K562 (cell line): Measurements from ENCODE around the gene CDC5L. TPM values are rescaled to one million over a fixed set of nuclear protein-coding genes. Genes with fewer than 3 reads are reported as not detected.

Experiments
- ATAC-seq: fragments of 200-7000 bp; cut with Tn5 transposase; 3 replicates; pipeline ENCODE4 v1.9.1; 2020; ENCODE audit warnings: moderate library complexity
- BruUV-seq: library from RNA; stranded (reverse); fragments of 400-500 nt; replicated peaks from 2 replicates; lab custom pipeline; 2021; lab: Mats Ljungman, UMichigan
- CTCF ChIA-PET: fragments of 300-600 bp; formaldehyde crosslinking; extraction: SDS; loops from one replicate; lab custom pipeline; 2021; ENCODE audit warnings: low intra/inter-chr PET ratio; lab: Yijun Ruan, JAX
- POLR2A ChIA-PET: fragments of 300-600, 350-650 bp; sonication (Branson Sonifier 250); formaldehyde crosslinking; extraction: SDS; loops from one replicate; lab custom pipeline; 2021; ENCODE audit warnings: antibody characterized with exemption, inconsistent platforms; lab: Yijun Ruan, JAX
- DNase-seq, 4 experiments: peaks; one replicate each; pipeline versions ENCODE4 v3.0.0 to v3.0.0-alpha.2; 2011 to 2018; ENCODE audit warnings: low spot score in 3 of 4, mixed read lengths in 3 of 4; ENCODE audit errors: extremely low read depth in 1 of 4
- FAIRE-seq: peaks from 2 replicates; lab custom pipeline; 2011; peaks lifted over from hg19 to GRCh38; lab: Jason Lieb, UNC
- H2AFZ ChIP-seq: 2 replicates; pipeline ENCODE4 v1.6.0; 2011; ENCODE audit warnings: low read depth, low read length, control low read depth, inconsistent platforms
- H3K27ac ChIP-seq: fragments of 200-600 bp; 3 replicates; pipeline ENCODE4 v1.8.0; 2011; ENCODE audit warnings: low read depth, mild to moderate bottlenecking, control low read depth, inconsistent platforms, low read length, moderate library complexity, mixed read lengths; ENCODE audit errors: extremely low read depth
- H3K27me3 ChIP-seq, 2 experiments: fragments of 300-600 bp in 1 of 2; 2 replicates in 1 of 2; 3 replicates in 1 of 2; pipeline versions ENCODE4 v1.6.0 to v1.8.0; 2011; ENCODE audit warnings: inconsistent platforms in 2 of 2, low read length in 2 of 2, mild to moderate bottlenecking in 1 of 2, mixed read lengths in 1 of 2, moderate library complexity in 1 of 2; ENCODE audit not compliant: control insufficient read depth in 2 of 2, insufficient read depth in 2 of 2
- H3K36me3 ChIP-seq: fragments of 300-600 bp; 3 replicates; pipeline ENCODE4 v1.8.0; 2011; ENCODE audit warnings: mild to moderate bottlenecking, low read length, inconsistent platforms; ENCODE audit not compliant: control insufficient read depth, insufficient read depth
- H3K4me1 ChIP-seq, 2 experiments: fragments of 200-600 bp in 1 of 2; replicated peaks in 1 of 2; 2 replicates in 1 of 2; 3 replicates in 1 of 2; pipeline versions ENCODE4 v1.5.1 to v1.8.0; 2011; ENCODE audit warnings: inconsistent platforms in 2 of 2, low read length in 2 of 2, mild to moderate bottlenecking in 1 of 2, mixed read lengths in 1 of 2, moderate library complexity in 1 of 2; ENCODE audit not compliant: control insufficient read depth in 2 of 2, insufficient read depth in 2 of 2
- H3K4me2 ChIP-seq: 2 replicates; pipeline ENCODE4 v1.6.1; 2011; ENCODE audit warnings: low read length, control low read depth, inconsistent platforms, mixed read lengths; ENCODE audit not compliant: insufficient read depth
- H3K4me3 ChIP-seq: fragments of 200-600 bp; sonication (generic), shearing (Covaris generic); 2 replicates; pipeline ENCODE4 v1.5.1; 2016; ENCODE audit warnings: control low read depth, inconsistent platforms
- H3K79me2 ChIP-seq: fragments of 200-600 bp; 3 replicates; pipeline ENCODE4 v1.8.0; 2011; ENCODE audit warnings: low read length, inconsistent platforms; ENCODE audit not compliant: control insufficient read depth, insufficient read depth
- H3K9ac ChIP-seq, 2 experiments: 2 replicates each; pipeline versions ENCODE4 v1.6.0 to v1.6.1; 2011; ENCODE audit warnings: low read depth in 2 of 2, low read length in 2 of 2, control low read depth in 1 of 2, inconsistent platforms in 1 of 2, mild to moderate bottlenecking in 1 of 2, mixed read lengths in 1 of 2; ENCODE audit not compliant: insufficient read depth in 1 of 2
- H3K9me1 ChIP-seq: one replicate; pipeline ENCODE4 v1.6.0; 2011; ENCODE audit warnings: inconsistent platforms, mild to moderate bottlenecking, low read length, moderate library complexity; ENCODE audit not compliant: control insufficient read depth, insufficient read depth
- H3K9me3 ChIP-seq: replicated peaks from 2 replicates; pipeline ENCODE4 v1.5.1; 2011; ENCODE audit warnings: low read depth, low read length, inconsistent platforms; ENCODE audit not compliant: control insufficient read depth, insufficient read depth
- H4K20me1 ChIP-seq: replicated peaks from 2 replicates; pipeline ENCODE4 v1.6.1; 2011; ENCODE audit warnings: low read length, inconsistent platforms, mixed read lengths; ENCODE audit not compliant: control insufficient read depth, insufficient read depth
- REST ChIP-seq, 2 experiments: fragments of 450-650 bp; formaldehyde crosslinking in 1 of 2; IDR thresholded peaks; 2 replicates each; pipeline versions ENCODE4 v1.4.0 to v1.6.1; 2014 to 2020; ENCODE audit warnings: mild to moderate bottlenecking in 2 of 2, borderline replicate concordance in 1 of 2, low read depth in 1 of 2
- ZNF217 ChIP-seq: sonication (generic); formaldehyde crosslinking; IDR thresholded peaks from 2 replicates; pipeline ENCODE4 v1.8.0; 2022; ENCODE audit warnings: mild to moderate bottlenecking, missing genetic modification reagents
- WGBS: fragments of 100-300 bp; shearing (Covaris generic); methylation state at CpG from one replicate; pipeline ENCODE4 v1.1.6; 2016; ENCODE audit warnings: low coverage, mixed read lengths; ENCODE audit not compliant: insufficient coverage; ENCODE audit errors: missing lambda C conversion rate; 5-methylcytosine and 5-hydroxymethylcytosine counted together
- in situ Hi-C: fragments of 300-500 bp; cut with MboI; formaldehyde crosslinking; loops from 4 replicates; pipeline ENCODE4 v1.15.0; 2018; ENCODE audit warnings: inconsistent platforms, mixed read lengths
- intact Hi-C: fragments of 100-400 bp; cut with micrococcal nuclease; formaldehyde crosslinking; loops from 2 replicates; pipeline ENCODE4 v1.14.2; 2022
- polyA plus RNA-seq, 8 experiments: library from polyadenylated mRNA; depleted of rRNA in 4 of 8; stranded (reverse) in 5 of 8; unstranded in 3 of 8; fragments of >200 nt; fragmentation: Nextera tagmentation in 2 of 8; fragmentation: Illumina TruSeq in 1 of 8; extraction: Ambion mirVana in 2 of 8; extraction: Trizol in 1 of 8; gene quantifications; 2 replicates each; pipeline versions ENCODE4 v1.2.1 to v1.2.3, GENCODE V29; 2011 to 2014; ENCODE audit warnings: inconsistent platforms in 1 of 8, missing spikeins in 1 of 8
- total RNA-seq, 7 experiments: library from RNA; depleted of rRNA in 6 of 7; stranded (reverse); fragments of >200 nt in 6 of 7; fragmentation: Illumina TruSeq in 2 of 7; extraction: Trizol in 2 of 7; gene quantifications; 2 replicates each; pipeline versions ENCODE4 v1.2.1 to v1.2.3, GENCODE V29; 2011 to 2021; ENCODE audit warnings: low replicate concordance in 1 of 7

Gene CDC5L
- total and polyA plus RNA-seq, 9 of the 15 experiments (the other 6 are each of a cell fraction or from before 2014, with no cell fraction given) = 22.3 to 44.2 (median 30.8) TPM

- WGBS = 15% methylated on average over 5 of the region's 5 CpGs
- Histone ChIP-seq H3K36me3 (peaks cover 47% of the 10 kb centered on the region), H3K9me3 (no peaks in the 10 kb centered on the region), H3K27ac (no peak overlapping the region), H3K79me2 (peaks cover 38% of the 10 kb centered on the region), H3K9me1 (no peaks in the 10 kb centered on the region), H4K20me1 (peaks cover 24% of the 10 kb centered on the region), H3K9ac (peak overlapping the region in 1 of 2 experiments; percentile 96; a peak in 3 of 4 replicates), H3K4me2 (peak overlapping the region; percentile 97), H3K4me3 (peak overlapping the region; percentile 81), H3K4me1 (peaks cover 3 to 26% of the 10 kb centered on the region in 2 experiments; a peak in 4 of 5 replicates)
- intact Hi-C loops (no loop called here), in situ Hi-C loops (no loop called here)
- CTCF ChIA-PET = no interaction called here
- BruUV-seq = TSS peak; percentile 61
- FAIRE-seq (no peak), ATAC-seq (0 out of 3 replicates have a peak, but pooled peaks have one; percentile 6)
- TF ChIP-seq REST (IDR thresholded peaks at IDR 0.05; ENCODE audit: borderline replicate concordance) (peak; percentile 66), REST (CRISPR knock-in tag; IDR thresholded peaks at IDR 0.05; ENCODE audit: low read depth) (no peak), ZNF217 (no peak)
- TF ChIP-seq, all 486 proteins: peak for 1
- no peaks in the 10 kb centered on the region for H3K27me3 ChIP-seq
- POLR2A ChIA-PET = interaction anchor here (1.2 to 2.9 kb wide), 3 partner anchors 8 to 13 kb away, joined by 3 to 23 read pairs (median 4); no protein-coding TSS in a partner anchor
- peak in 1 of 4 experiments; percentile 23 for DNase-seq
- no peak overlapping the region for H2AFZ ChIP-seq
Observed at GRCh38 chr6:44388887-44389286, 1.4 kb downstream of the CDC5L start.
